ENCODE results near the gene HRAS.

DNA sequence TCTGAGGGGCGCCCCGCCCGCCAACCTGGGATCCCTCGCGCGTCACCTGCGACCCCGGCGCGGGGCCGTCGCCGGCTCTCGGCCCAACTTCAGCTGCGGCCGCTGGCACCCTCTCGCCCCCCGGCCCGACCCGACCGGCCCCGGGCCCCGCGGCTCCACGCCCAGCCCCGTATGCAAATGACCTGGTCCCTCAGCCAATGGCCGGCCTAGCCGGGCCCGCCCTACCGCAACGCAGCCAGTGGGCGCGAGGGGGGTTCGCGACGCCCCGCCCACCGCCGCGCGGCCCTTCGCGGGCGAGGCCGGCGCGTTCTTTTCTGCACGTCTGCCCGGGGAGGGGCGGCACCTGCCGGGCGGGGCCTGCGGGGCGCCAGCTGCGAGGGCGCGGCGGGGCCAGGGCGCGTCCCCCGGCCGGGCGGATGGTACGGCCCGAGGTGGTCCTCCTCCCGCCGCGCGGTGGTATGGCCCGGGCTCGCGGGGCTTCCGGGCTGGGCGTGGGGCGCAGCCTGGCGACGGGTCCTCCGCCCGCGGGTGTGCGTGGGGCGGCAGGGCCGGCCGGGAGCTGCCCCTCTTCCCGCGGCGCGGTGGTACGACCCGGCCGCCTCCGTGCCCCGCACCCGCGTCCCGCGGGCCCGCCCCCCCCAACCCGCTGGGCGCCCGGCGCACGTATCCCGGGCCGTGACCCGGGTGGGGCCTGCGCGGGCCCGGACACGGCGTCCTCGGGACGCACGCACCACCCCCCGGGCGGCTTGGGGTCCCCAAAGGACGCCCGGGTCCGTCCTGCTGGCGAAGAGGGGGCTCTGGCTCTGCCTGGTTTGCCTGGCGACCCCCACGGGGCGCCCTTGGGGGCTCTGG, 33.2 kb upstream of the HRAS start:
- TF ChIP-seq, protein P1, sequence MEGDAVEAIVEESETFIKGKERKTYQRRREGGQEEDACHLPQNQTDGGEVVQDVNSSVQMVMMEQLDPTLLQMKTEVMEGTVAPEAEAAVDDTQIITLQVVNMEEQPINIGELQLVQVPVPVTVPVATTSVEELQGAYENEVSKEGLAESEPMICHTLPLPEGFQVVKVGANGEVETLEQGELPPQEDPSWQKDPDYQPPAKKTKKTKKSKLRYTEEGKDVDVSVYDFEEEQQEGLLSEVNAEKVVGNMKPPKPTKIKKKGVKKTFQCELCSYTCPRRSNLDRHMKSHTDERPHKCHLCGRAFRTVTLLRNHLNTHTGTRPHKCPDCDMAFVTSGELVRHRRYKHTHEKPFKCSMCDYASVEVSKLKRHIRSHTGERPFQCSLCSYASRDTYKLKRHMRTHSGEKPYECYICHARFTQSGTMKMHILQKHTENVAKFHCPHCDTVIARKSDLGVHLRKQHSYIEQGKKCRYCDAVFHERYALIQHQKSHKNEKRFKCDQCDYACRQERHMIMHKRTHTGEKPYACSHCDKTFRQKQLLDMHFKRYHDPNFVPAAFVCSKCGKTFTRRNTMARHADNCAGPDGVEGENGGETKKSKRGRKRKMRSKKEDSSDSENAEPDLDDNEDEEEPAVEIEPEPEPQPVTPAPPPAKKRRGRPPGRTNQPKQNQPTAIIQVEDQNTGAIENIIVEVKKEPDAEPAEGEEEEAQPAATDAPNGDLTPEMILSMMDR (IDR thresholded peaks at IDR 0.05 in 2 of 3, conservative IDR thresholded peaks at IDR 0.05 in 1 of 3; ENCODE audit: borderline replicate concordance in 1 of 3, insufficient read depth in 1 of 3, low read depth in 2 of 3, low read length in 2 of 3), result no peak
- TF ChIP-seq POLR2A (IDR thresholded peaks at IDR 0.05; ENCODE audit: borderline replicate concordance, extremely low read depth, insufficient read depth, insufficient read length) (no peak), ATF3 (IDR thresholded peaks at IDR 0.05) (no peak), YY1 (IDR thresholded peaks at IDR 0.05; ENCODE audit: extremely low read depth, insufficient replicate concordance, low read depth, low read length) (no peak), EZH2phosphoT487 (IDR thresholded peaks at IDR 0.05; ENCODE audit: borderline replicate concordance) (no peak), EZH2 (IDR thresholded peaks at IDR 0.05) (no peak), ZNF274 (IDR thresholded peaks at IDR 0.05; ENCODE audit: low read depth, low read length) (no peak), RAD21 (IDR thresholded peaks at IDR 0.05; ENCODE audit: low read depth) (no peak)
- TF ChIP-seq, protein P2, sequence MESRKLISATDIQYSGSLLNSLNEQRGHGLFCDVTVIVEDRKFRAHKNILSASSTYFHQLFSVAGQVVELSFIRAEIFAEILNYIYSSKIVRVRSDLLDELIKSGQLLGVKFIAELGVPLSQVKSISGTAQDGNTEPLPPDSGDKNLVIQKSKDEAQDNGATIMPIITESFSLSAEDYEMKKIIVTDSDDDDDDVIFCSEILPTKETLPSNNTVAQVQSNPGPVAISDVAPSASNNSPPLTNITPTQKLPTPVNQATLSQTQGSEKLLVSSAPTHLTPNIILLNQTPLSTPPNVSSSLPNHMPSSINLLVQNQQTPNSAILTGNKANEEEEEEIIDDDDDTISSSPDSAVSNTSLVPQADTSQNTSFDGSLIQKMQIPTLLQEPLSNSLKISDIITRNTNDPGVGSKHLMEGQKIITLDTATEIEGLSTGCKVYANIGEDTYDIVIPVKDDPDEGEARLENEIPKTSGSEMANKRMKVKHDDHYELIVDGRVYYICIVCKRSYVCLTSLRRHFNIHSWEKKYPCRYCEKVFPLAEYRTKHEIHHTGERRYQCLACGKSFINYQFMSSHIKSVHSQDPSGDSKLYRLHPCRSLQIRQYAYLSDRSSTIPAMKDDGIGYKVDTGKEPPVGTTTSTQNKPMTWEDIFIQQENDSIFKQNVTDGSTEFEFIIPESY (IDR thresholded peaks at IDR 0.05; ENCODE audit: extremely low read depth, insufficient replicate concordance, low read length), result no peak

Measured in HCT116 (cell line).